SK-N-SH treated with all-trans-retinoic acid at 6 μM for 48 hours (cell line): ENCODE data around the gene SCGB1D2.

Experiments
- ATAC-seq: fragments of 200-7000 bp; cut with Tn5 transposase; 3 replicates; pipeline ENCODE4 v1.9.1; 2020; ENCODE audit warnings: mild to moderate bottlenecking, moderate library complexity
- ARNTL ChIP-seq: fragments of 450-650 bp; formaldehyde crosslinking; IDR thresholded peaks from 2 replicates; pipeline ENCODE4 v1.5.0; 2020; ENCODE audit warnings: low read depth, mild to moderate bottlenecking, moderate library complexity, borderline replicate concordance
- BACH2 ChIP-seq: fragments of 250-450 bp; sonication (Bioruptor Pico); IDR thresholded peaks from 2 replicates; pipeline ENCODE4 v1.9.0; 2021; ENCODE audit warnings: mild to moderate bottlenecking, borderline replicate concordance
- CREB5 ChIP-seq: fragments of 250-450 bp; sonication (Bioruptor Pico); IDR thresholded peaks from 2 replicates; pipeline ENCODE4 v1.5.1; 2020; ENCODE audit warnings: low read depth, mild to moderate bottlenecking, moderate library complexity
- CSDC2 ChIP-seq: fragments of 250-450 bp; sonication (Bioruptor Pico); IDR thresholded peaks from 2 replicates; pipeline ENCODE4 v1.5.0; 2020; ENCODE audit warnings: mild to moderate bottlenecking, moderate library complexity
- CSRNP3 ChIP-seq: fragments of 250-450 bp; sonication (Bioruptor Pico); IDR thresholded peaks from 2 replicates; pipeline ENCODE4 v1.5.1; 2021; ENCODE audit warnings: mild to moderate bottlenecking, moderate library complexity
- GLIS3 ChIP-seq: fragments of 250-450 bp; sonication (Bioruptor Pico); IDR thresholded peaks from 2 replicates; pipeline ENCODE4 v1.5.0; 2020; ENCODE audit warnings: mild to moderate bottlenecking, moderate library complexity
- ISL1 ChIP-seq: fragments of 250-450 bp; sonication (Bioruptor Pico); IDR thresholded peaks from 2 replicates; pipeline ENCODE4 v2.1.2; 2022; ENCODE audit warnings: mild to moderate bottlenecking, moderate library complexity
- OSR1 ChIP-seq: fragments of 250-450 bp; sonication (Bioruptor Pico); IDR thresholded peaks from 2 replicates; pipeline ENCODE4 v1.8.0; 2022; ENCODE audit warnings: moderate library complexity, mild to moderate bottlenecking, inconsistent platforms
- PATZ1 ChIP-seq: fragments of 250-450 bp; sonication (Bioruptor Pico); IDR thresholded peaks from 2 replicates; pipeline ENCODE4 v1.8.0; 2020; ENCODE audit warnings: mild to moderate bottlenecking, moderate library complexity, borderline replicate concordance
- PPARA ChIP-seq: fragments of 250-450 bp; sonication (Bioruptor Pico); IDR thresholded peaks from 2 replicates; pipeline ENCODE4 v1.5.0; 2020; ENCODE audit warnings: mild to moderate bottlenecking, borderline replicate concordance
- RARB ChIP-seq: fragments of 250-450 bp; sonication (Bioruptor Pico); IDR thresholded peaks from 2 replicates; pipeline ENCODE4 v1.8.0; 2021; ENCODE audit warnings: mild to moderate bottlenecking, moderate library complexity
- SNAI2 ChIP-seq: fragments of 250-450 bp; sonication (Bioruptor Pico); IDR thresholded peaks from 2 replicates; pipeline ENCODE4 v1.5.0; 2020; ENCODE audit warnings: mild to moderate bottlenecking, moderate library complexity
- TCF4 ChIP-seq: fragments of 250-450 bp; sonication (Bioruptor Pico); IDR thresholded peaks from 2 replicates; pipeline ENCODE4 v1.8.0; 2021; ENCODE audit warnings: mild to moderate bottlenecking, moderate library complexity, borderline replicate concordance
- TOX ChIP-seq: fragments of 250-450 bp; sonication (Bioruptor Pico); IDR thresholded peaks from 2 replicates; pipeline ENCODE4 v1.8.0; 2021; ENCODE audit warnings: mild to moderate bottlenecking, moderate library complexity, borderline replicate concordance
- TSHZ2 ChIP-seq: fragments of 250-450 bp; sonication (Bioruptor Pico); IDR thresholded peaks from 2 replicates; pipeline ENCODE4 v1.5.0; 2020; ENCODE audit warnings: mild to moderate bottlenecking, moderate library complexity
- ZC3H10 ChIP-seq: fragments of 250-450 bp; sonication (Bioruptor Pico); IDR thresholded peaks from 2 replicates; pipeline ENCODE4 v1.5.1; 2021; ENCODE audit warnings: mild to moderate bottlenecking, moderate library complexity
- ZFP3 ChIP-seq: fragments of 250-450 bp; sonication (Bioruptor Pico); IDR thresholded peaks from 2 replicates; pipeline ENCODE4 v1.5.0; 2020; ENCODE audit warnings: mild to moderate bottlenecking, moderate library complexity
- ZFP30 ChIP-seq: fragments of 450-650 bp; formaldehyde crosslinking; IDR thresholded peaks from 2 replicates; pipeline ENCODE4 v1.5.0; 2022; ENCODE audit warnings: mild to moderate bottlenecking, moderate library complexity
- ZNF565 ChIP-seq: fragments of 450-650 bp; formaldehyde crosslinking; conservative IDR thresholded peaks from 2 replicates; pipeline ENCODE4 v1.5.0; 2020; ENCODE audit warnings: low read depth, mild to moderate bottlenecking, moderate library complexity
- TF ChIP-seq, protein P1 (sequence below): fragments of 250-450 bp; sonication (Bioruptor Pico); IDR thresholded peaks from 2 replicates; pipeline ENCODE4 v1.8.0; 2021; ENCODE audit warnings: low read depth, mild to moderate bottlenecking, moderate library complexity, borderline replicate concordance

SCGB1D2 gene

GRCh38 chr11:62266558-62266957 is 24.5 kb downstream of the SCGB1D2 start:
- TF ChIP-seq PPARA = no peak
- TF ChIP-seq RARB = no peak
- ATAC-seq = no peak

- ATAC-seq = no peak
Observed at GRCh38 chr11:62267050-62267449, 25.0 kb downstream of the SCGB1D2 start.

GRCh38 chr11:62267576-62267975 is 25.5 kb downstream of the SCGB1D2 start:
- no peak for TF ChIP-seq PATZ1 (CRISPR knock-in tag)
- no peak for TF ChIP-seq OSR1 (CRISPR knock-in tag)
- no peak for TF ChIP-seq PPARA
- no peak for TF ChIP-seq ARNTL
- TF ChIP-seq ZNF565 = no peak
- TF ChIP-seq TCF4 (CRISPR knock-in tag) = no peak
- no peak for TF ChIP-seq GLIS3 (CRISPR knock-in tag)
- TF ChIP-seq BACH2 (CRISPR knock-in tag) = no peak
- TF ChIP-seq ZFP3 = no peak
- no peak for TF ChIP-seq SNAI2 (CRISPR knock-in tag)
- no peak for TF ChIP-seq RARB
- ATAC-seq = no peak

More at GRCh38 chr11:62267050-62267449, 25.0 kb downstream of the SCGB1D2 start:
- TF ChIP-seq BACH2 (CRISPR knock-in tag) (no peak), ZFP30 (CRISPR knock-in tag) (no peak), ZNF565 (no peak), ISL1 (CRISPR knock-in tag) (no peak), SNAI2 (CRISPR knock-in tag) (no peak), CSRNP3 (CRISPR knock-in tag) (no peak), GLIS3 (CRISPR knock-in tag) (no peak), CREB5 (no peak)

DNA sequence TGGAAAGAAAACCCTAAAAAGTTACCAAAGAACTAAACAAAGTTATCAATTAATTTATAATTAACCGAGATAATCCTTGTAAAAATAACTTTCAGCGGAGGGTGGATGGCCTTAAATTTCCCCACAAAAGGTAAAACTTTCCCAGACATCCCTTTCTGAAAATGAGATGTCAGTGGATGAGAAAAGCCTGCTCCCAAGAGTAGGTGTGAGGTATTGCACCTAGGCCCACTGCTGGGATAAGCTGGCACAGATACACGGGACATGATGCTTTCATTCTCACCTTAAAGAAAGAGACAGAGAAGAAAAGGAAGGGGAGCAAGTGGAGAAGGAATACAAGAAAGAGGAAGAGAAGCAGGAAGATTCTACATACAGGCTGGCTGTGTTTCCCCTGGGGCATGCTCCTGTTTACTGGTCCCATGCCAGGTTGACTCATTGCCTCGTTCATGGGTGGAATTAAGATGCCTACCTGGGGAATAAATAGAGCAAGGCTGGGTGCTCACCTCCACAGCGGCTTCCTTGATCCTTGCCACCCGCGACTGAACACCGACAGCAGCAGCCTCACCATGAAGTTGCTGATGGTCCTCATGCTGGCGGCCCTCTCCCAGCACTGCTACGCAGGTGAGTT is 27.7 kb downstream of the SCGB1D2 start, which contains the start of gene SCGB2A2:
Gene SCGB2A2 (plus strand): TSS at position 505 of the 625 bp plus-strand sequence. CDS start 59 bp downstream, at position 564.
- no peak for ATAC-seq
- TF ChIP-seq GLIS3 (CRISPR knock-in tag) (no peak), TOX (no peak), ZC3H10 (CRISPR knock-in tag) (no peak), ARNTL (no peak), CREB5 (no peak), RARB (no peak), ZFP30 (CRISPR knock-in tag) (no peak), OSR1 (CRISPR knock-in tag) (no peak), BACH2 (CRISPR knock-in tag) (no peak), PPARA (no peak)
- TF ChIP-seq, protein P1, sequence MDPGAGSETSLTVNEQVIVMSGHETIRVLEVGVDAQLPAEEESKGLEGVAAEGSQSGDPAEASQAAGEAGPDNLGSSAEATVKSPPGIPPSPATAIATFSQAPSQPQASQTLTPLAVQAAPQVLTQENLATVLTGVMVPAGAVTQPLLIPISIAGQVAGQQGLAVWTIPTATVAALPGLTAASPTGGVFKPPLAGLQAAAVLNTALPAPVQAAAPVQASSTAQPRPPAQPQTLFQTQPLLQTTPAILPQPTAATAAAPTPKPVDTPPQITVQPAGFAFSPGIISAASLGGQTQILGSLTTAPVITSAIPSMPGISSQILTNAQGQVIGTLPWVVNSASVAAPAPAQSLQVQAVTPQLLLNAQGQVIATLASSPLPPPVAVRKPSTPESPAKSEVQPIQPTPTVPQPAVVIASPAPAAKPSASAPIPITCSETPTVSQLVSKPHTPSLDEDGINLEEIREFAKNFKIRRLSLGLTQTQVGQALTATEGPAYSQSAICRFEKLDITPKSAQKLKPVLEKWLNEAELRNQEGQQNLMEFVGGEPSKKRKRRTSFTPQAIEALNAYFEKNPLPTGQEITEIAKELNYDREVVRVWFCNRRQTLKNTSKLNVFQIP (CRISPR knock-in tag) = no peak

DNA sequence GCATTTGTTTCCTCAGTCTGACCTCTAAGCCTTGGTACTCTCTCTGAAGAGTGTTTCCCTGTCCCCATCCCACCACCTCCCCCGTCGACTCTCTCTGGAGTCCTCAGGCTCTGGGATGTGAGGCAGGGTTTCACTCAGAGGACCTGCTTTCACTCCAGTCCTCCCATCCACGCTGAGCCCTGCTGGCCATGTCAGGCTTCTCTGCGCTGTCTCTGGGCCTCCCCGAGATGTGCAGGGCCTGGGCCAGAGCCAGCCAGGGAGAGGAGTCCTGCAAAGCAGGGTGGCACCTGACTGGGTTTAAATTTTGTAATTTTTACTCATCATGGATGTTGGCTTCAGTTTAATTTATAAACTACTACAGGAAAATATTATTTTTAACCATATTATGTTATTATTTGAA is 31.2 kb downstream of the SCGB1D2 start:
- no peak for ATAC-seq
- TF ChIP-seq ZNF565 (no peak), GLIS3 (CRISPR knock-in tag) (no peak), RARB (no peak), TSHZ2 (CRISPR knock-in tag) (no peak), TOX (no peak), PPARA (no peak), PATZ1 (CRISPR knock-in tag) (no peak), ISL1 (CRISPR knock-in tag) (no peak), CSDC2 (CRISPR knock-in tag) (no peak)
